Measurements from ENCODE around the gene ACTG1. TPM values are rescaled to one million over a fixed set of nuclear protein-coding genes. Genes with fewer than 3 reads are reported as not detected.

The ACTG1 gene
- total and polyA plus RNA-seq, 9 of the 15 experiments (the other 6 are each of a cell fraction or from before 2014, with no cell fraction given): 224 to 1,775 (median 568) TPM

- Histone ChIP-seq H3K79me2 (ENCODE audit: control insufficient read depth, insufficient read depth, low read length) (peaks cover 11% of the 10 kb centered on the region; the same call in 2 of the 3 replicates), H3K9ac (ENCODE audit: insufficient read depth in 1 of 2, low read depth in 2 of 2, low read length in 2 of 2) (no peak overlapping the region), H3K4me2 (ENCODE audit: insufficient read depth, low read length) (no peak overlapping the region), H3K27me3 (ENCODE audit: control insufficient read depth in 2 of 2, insufficient read depth in 2 of 2, low read length in 2 of 2) (no peaks in the 10 kb centered on the region; a peak in 1 of 5 replicates), H3K9me1 (ENCODE audit: control insufficient read depth, insufficient read depth, low read length) (no peaks in the 10 kb centered on the region), H4K20me1 (replicated peaks; ENCODE audit: control insufficient read depth, insufficient read depth, low read length) (no peaks in the 10 kb centered on the region), H3K4me3 (no peak overlapping the region), H3K36me3 (ENCODE audit: control insufficient read depth, insufficient read depth, low read length) (no peaks in the 10 kb centered on the region), H3K9me3 (replicated peaks; ENCODE audit: control insufficient read depth, insufficient read depth, low read depth, low read length) (no peaks in the 10 kb centered on the region), H2AFZ (ENCODE audit: low read depth, low read length) (peak overlapping the region; percentile 29), H3K4me1 (replicated peaks in 1 of 2; ENCODE audit: control insufficient read depth in 2 of 2, insufficient read depth in 2 of 2, low read length in 2 of 2) (peaks cover 18 to 80% of the 10 kb centered on the region in 2 experiments), H3K27ac (ENCODE audit: extremely low read depth, low read depth, low read length) (peak overlapping the region; percentile 11; the same call in 1 of the 3 replicates)
- 71% methylated on average over 16 of the region's 17 CpGs for WGBS (ENCODE audit: insufficient coverage, low coverage, missing lambda C conversion rate)
- no peak for DNase-seq (ENCODE audit: extremely low read depth in 1 of 4, low spot score in 3 of 4)
- no TSS peak for BruUV-seq (replicated peaks)
- POLR2A ChIA-PET: interaction anchor here (0.6 kb wide), 1 partner anchor 49 kb away, joined by 3 read pairs; no protein-coding TSS in a partner anchor
- peak; percentile 83 for TF ChIP-seq ZBTB33 (CRISPR knock-in tag; IDR thresholded peaks at IDR 0.05)
- TF ChIP-seq MYNN (IDR thresholded peaks at IDR 0.05): no peak
- no peak for TF ChIP-seq MYNN (CRISPR knock-in tag; IDR thresholded peaks at IDR 0.05)
- FAIRE-seq: no peak
- ATAC-seq: no peak
- intact Hi-C loops (cut with micrococcal nuclease) (loop anchor here (10.0 kb wide), 1 partner anchor 192 kb away; the partner anchor contains the start of gene SLC38A10), in situ Hi-C loops (cut with MboI) (no loop called here)
- CTCF ChIA-PET (ENCODE audit: low intra/inter-chr PET ratio): interaction anchor here (2.7 kb wide), 1 partner anchor 232 kb away, joined by 33 read pairs; no protein-coding TSS in a partner anchor
Observed at GRCh38 chr17:81486199-81486810, 26.3 kb downstream of the ACTG1 start.

Measured in K562 (cell line).